Activated CD4-positive, alpha-beta T cell treated with anti-CD3 and anti-CD28 coated beads, Interleukin-2, amount 50 U/mL, for 16 hours (primary cell): Measurements from ENCODE around the gene SLC22A23.

ENCODE experiments used
- DNase-seq: peaks from one replicate; pipeline ENCODE4 v3.0.0-alpha.2; 2020

The SLC22A23 gene

DNA sequence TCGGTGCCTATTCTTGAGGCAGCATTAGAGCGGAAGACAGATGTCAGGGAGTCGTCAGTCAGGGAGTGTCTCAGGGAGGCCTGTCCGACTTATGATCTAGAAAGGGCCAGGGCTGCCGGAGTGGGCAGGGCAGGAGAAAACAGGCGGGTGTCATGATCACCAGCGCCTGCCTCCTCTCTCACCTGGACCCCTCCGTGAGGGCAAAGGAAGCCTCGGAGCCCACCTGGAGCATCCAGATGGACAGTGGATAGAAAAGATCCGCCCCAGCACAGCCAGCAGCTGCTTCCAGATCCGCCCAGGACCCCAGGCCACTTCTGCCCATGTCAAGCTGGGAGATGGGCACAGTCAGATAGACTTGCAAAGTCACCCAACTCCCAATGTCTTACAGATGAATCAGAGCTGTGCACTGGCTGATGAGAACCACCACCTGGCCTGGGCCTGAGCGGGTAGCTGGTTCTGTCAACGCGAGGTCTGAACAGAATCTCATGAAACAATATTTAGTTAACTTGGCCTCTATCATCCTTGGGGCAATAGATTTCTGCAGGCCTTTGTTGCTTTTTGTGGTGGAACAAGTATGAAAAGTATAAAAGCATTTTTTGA is 175.9 kb downstream of the SLC22A23 start:
- no peak for DNase-seq

- no peak for DNase-seq
Measured at GRCh38 chr6:3280091-3280490, 176.8 kb downstream of the SLC22A23 start.

DNA sequence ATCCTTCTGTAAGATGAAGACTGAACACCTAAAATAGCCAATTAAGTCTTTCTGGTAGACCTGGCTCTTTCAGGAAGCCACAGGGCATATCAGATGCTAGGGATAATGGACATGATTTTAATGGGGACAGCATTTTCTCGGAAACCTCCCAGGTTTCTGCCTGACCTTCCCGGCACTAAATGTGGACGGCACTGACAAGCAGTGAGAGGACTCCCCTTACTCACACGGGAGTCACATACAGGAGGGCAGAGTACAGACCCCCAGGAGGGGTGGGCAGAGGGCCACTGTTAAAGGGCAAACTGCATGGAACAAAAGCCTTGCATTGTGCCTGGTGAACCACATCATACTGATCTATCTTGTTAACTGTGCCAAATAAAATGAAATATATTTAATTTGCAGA is 178.2 kb downstream of the SLC22A23 start:
- DNase-seq = no peak

DNA sequence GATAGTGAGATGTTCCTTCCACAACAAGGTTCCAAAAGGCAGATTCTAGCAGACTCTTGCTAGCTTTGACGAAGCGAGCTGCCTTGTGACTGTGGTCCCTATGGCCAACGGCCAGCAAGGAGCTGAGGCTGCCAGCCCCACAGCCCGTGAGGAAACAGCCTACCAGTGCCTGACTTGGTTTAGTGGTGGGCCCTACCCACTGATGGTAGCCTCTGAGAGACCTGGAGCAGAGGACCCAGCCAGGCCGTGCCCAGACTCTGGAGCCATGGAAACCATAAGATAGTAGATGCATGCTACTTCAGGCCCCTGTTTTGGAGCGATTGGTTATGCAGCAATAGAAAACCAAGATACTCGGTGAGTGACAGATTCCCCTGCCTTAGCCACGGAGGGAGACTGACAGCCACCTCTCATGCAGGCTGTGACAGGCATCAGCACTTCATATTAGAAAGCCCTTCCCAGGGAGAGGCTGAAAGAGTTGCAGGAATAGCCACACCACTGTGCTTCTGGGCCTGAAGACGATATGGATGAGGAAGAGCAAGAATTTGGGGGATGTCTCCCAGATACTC is 178.9 kb downstream of the SLC22A23 start:
- no peak for DNase-seq

DNA sequence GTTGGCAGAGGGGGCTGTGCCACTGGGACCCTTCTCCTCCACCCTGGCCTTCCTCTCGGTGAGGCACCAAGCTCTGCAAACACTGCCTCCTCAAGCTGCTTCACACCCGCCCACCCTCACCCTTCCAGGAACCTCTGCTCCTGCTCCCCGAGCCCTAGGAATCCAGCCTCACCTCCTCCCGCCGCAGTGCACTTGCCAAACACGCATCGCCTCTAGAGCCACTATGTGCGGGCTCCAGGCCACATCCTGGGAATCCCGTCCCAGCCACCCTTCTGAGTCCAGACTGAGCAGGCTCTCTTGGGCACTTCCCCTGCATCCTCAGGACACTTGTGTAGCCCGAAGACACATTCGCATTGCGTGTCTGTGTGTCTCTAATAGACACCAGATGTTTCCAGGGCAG is 179.6 kb downstream of the SLC22A23 start:
- DNase-seq = no peak

DNA sequence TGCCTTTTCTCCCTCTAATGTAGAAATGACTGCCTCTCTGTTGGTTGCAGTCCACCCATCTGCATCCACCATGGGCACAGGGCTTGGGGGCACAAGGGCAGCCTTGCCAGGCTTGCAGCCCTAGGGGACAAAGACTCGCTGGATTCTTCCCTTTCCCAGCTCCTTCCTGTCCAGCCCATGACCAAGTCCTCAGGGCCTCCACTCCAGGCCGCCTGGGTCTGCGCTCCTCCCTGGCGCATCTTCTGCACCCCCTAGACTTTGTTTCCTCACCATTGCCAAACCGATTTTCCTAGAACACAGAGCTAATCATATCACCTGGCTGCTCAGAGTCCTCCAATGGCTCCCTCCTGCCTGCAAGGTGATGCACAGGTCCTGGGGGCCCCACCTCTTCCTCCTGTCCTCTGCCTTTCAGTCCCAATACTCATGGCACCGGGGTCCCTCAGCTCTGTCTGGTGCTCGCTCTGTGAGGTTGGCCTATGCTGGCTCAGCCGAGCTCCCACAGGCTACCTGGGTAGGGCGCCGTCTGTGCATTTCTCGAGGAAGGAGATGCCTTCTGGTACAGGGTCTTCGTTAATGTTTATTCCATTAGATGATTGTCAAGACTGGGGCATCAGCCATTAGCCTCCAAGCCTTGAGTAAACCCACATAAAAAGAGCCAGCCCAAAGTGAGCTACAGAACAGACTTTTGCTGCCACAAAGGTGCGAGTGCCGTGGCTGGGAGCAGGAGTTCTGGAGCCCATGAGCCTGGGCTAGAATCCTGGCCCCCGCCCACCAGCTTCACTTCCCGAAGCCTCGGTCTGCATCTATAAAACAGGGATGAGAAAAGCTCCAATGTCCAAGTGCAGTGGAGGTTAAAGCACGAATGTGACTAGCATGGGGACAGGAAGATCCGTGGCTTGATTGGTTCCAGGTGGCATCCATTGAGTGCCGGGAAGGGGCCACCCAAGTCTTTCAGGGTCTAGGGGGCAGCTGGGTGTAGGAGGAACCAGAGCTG is 180.4 kb downstream of the SLC22A23 start:
- no peak for DNase-seq

GRCh38 chr6:3273707-3274521 is 182.9 kb downstream of the SLC22A23 start:
- DNase-seq = no peak

- no peak for DNase-seq
Measured at GRCh38 chr6:3272911-3273547, 183.8 kb downstream of the SLC22A23 start.

- DNase-seq = no peak
Measured at GRCh38 chr6:3271756-3272155, 185.1 kb downstream of the SLC22A23 start.

- no peak for DNase-seq
Measured at GRCh38 chr6:3270258-3270657, 186.6 kb downstream of the SLC22A23 start.

- no peak for DNase-seq
Measured at GRCh38 chr6:3269281-3269975, 187.4 kb downstream of the SLC22A23 start.

DNA sequence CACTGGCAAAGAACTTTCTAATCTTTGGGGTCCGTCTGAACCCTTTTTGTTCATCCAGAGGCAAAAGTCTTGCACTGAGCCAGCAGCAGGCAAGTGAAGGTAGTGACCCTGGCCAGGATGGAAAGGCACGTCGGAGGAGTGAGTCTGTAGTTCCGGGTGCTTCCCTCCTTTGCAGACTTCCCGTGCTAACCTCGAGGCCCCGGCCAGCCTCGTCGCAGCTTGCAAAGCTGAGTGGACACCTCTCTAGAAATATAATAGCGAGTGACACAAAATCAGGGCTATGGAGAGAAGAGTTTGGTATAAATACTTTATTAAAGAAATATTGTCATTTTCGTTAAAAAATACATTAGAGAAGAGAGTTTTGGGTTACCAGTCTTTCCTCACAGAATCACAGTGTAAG is 188.2 kb downstream of the SLC22A23 start:
- DNase-seq = no peak

DNA sequence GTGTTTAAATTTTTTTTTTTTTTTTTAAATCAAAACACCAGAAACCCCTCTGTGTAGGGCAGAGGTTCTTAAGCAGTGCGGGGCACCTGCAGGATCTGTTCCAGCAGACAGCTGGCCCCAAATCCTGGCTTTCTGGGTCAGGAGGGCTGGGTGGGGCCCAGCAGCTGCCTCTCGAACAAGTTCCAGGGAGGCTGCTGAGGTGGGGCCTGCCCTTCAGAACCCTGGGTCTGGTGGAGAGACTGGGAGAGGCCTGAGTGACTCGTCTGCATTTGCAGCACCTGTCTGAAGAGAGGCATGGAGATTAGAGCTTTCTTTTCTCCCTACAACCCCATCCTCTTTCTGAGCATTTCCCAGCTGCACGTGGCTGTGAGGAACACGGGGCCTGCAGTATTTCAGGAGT is 189.7 kb downstream of the SLC22A23 start:
- no peak for DNase-seq

DNA sequence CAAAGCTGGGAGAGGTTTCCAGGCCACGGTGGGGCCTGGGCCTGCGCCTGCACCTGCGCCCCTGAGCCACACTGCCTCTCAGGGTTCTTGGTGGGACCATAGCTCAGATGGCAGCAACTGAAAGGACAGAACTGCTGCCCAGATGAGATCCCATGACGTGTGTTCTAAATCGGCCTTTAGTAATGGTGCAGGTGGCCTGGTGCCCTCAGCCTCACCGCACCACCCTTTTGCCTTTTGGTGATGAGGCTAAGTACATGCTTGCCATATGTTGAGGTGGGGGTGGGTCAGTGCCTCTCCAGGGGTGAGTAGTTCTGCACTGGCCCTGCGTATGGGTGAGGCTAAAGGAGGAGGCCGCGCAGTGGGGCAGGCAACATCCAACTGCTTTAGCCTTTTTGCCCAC is 190.7 kb downstream of the SLC22A23 start:
- no peak for DNase-seq

GRCh38 chr6:3265671-3266070 is 191.2 kb downstream of the SLC22A23 start:
- DNase-seq = no peak

GRCh38 chr6:3264356-3264755 is 192.5 kb downstream of the SLC22A23 start:
- no peak for DNase-seq

GRCh38 chr6:3263096-3263495 is 193.8 kb downstream of the SLC22A23 start:
- no peak for DNase-seq

DNA sequence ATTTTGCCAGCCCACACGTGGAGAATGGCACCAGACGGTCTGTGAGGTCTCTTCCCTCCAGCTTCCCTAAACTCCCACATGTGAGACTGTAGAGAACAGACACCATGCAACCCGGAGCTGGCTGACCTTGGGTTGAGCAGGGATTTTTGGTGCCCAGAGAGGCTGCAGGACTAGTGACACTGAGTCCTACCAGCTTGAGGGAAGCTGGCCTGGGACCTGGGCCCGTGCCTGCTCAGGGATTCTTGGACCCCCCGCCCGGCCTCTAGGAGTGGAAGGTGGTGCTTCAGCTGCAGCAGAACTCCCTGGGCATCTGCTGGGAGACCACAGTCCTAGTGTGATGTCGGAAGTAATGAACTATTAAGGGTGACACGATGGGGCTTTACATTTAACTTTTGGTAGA is 194.9 kb downstream of the SLC22A23 start:
- DNase-seq = no peak

DNA sequence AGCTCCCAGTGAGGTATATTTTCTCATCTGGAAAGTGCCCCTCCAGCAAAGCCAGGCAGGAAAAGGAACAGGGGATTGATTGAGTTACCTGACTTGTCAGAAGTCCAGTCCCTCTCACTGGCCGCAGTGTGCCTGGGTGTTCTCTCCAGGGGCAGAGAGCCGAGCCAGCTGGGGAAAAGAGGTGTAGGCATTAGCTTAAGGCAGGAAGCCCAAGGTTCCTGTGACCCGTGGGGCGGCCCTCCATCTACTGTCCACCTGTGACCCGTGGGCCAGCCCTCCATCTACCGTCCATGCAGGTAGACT is 195.4 kb downstream of the SLC22A23 start:
- DNase-seq = no peak

GRCh38 chr6:3260772-3261517 is 195.9 kb downstream of the SLC22A23 start:
- DNase-seq = no peak

GRCh38 chr6:3260296-3260695 is 196.6 kb downstream of the SLC22A23 start:
- no peak for DNase-seq
